Dermis blood vessel endothelial cell (primary cell): Measurements from ENCODE around the gene RAPGEF6. TPM values are rescaled to one million over a fixed set of nuclear protein-coding genes. Genes with fewer than 3 reads are reported as not detected.
"Not testable (repeated sequence)": the region's sequence is repeated elsewhere in the genome, so short reads cannot be mapped to it uniquely, and the experiment has no call there.

Experiments used
- DNase-seq: peaks from one replicate; pipeline ENCODE4 v3.0.0; 2010
- total RNA-seq: library from RNA; depleted of rRNA; stranded (reverse); fragments of >200 nt; gene quantifications from 2 replicates; pipeline ENCODE4 v1.2.3, GENCODE V29; 2014

RAPGEF6 gene
- total RNA-seq, 1 donor from 2014 or later: 21.4 TPM

DNA sequence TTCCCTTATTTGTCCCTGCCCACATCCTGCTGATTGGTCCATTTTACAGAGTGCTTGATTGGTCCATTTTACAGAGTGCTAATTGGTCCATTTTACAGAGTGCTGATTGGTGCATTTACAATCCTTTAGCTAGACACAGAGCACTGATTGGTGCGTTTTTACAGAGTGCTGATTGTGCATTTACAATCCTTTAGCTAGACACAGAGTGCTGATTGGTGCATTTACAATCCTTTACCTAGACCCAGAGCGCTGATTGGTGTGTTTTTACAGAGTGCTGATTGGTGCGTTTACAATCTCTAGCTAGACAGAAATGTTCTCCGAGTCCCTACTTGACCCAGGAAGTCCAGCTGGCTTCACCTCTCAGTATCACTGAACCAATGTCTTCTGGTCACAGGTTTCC lies 147.7 kb downstream of the RAPGEF6 start:
- not testable (repeated sequence) for DNase-seq

GRCh38 chr5:131482617-131483016 lies 152.4 kb downstream of the RAPGEF6 start:
- DNase-seq: no peak

DNA sequence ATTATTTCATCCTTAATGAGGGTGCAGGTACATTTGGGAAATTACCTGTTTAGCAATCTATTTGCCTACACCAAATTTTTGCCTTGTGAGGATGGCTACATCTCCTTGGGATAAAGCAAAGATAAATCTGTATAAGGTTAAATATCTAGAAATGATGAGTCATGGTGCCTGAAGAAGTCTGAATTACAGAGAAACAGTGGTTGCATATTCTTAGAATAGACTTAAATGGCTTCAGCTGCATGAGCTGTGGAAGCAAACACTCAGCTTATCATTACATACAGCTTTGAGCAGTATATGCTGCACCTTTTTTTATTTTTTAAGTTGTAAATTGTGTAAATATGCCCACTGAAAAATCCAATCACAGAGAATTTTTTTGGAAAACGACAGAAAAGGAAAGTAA lies 153.5 kb downstream of the RAPGEF6 start:
- no peak for DNase-seq

DNA sequence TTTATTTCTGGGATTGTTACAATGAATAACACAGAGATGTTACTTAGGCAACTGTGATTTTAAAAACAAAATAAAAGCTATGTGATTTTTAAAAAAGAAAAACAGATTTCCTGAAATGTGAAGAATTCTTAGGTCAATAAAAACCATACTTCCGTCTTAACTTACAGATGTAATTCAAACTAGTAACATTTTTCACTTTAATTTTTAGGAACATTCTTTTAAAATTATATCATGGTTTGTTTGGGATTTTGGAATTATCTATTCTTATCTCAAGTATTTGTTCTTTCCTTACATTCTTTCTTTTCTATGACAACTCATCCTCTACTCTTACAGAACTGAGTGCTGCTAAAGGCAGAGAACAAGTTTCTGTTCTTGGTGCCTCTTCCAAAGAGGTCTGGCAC lies 159.5 kb downstream of the RAPGEF6 start:
- peak; percentile 16 for DNase-seq

DNA sequence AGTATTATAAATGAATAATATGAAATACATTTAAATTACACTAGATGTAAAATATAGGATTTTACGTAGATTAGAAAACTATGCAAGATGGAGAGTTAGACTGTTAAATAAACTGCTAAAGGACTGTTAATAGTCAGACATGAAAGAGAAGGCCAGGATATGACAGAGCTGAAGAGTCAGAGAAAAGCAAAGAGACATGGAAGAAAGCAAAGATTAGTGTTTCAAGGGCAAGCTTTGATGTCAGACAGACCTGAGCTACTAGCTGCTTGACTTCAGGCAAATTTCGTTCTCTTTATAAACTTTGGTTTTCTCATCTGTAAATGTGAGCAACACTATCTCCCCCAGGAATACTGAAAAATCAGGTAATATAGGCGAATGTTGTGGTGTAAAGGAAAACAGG lies 161.3 kb downstream of the RAPGEF6 start:
- DNase-seq: no peak

DNA sequence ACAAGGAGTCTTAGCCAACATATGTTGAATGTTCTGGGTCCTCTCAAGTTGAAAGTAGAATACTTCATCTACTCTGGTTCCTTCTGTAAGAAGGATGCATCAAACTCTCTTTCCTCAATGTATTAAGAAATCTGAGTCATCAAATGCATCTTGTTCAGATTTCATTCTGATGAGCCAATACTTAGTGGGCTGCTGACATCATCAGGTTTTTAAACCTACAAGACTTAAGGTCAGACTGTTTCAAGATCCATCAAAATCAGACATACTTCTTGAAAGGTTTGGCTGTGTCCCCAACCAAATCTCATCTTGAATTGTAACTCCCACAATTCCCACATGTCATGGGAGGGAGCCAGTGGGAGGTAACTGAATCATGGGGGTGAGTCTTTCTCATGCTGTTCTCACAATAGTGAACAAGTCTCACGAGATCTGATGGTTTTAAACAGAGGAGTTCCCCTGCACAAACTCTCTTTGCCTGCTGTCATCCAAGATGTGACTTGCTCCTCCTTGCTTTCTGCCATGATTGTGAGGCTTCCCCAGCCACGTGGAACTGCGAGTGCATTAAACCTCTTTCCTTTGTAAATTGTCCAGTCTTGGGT lies 168.8 kb downstream of the RAPGEF6 start:
- DNase-seq: no peak

DNA sequence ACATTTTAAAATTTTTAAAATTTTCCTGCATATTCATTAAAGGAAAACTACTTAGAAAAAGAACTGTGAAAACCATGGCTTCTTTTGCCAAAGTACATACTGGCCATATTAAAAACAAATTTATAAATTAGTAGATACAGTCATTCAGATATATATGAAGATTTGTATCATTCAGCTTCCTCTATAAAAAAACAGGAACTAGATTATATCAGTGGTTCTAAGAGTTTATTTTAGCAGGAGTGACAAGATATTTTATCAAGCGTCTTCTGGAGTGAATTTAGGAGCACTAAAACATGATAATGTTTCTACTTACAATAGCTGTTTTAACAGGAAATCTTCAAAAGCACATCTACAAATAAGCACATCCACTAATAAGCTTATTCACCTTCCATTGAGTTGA lies 171.4 kb downstream of the RAPGEF6 start:
- DNase-seq: no peak

DNA sequence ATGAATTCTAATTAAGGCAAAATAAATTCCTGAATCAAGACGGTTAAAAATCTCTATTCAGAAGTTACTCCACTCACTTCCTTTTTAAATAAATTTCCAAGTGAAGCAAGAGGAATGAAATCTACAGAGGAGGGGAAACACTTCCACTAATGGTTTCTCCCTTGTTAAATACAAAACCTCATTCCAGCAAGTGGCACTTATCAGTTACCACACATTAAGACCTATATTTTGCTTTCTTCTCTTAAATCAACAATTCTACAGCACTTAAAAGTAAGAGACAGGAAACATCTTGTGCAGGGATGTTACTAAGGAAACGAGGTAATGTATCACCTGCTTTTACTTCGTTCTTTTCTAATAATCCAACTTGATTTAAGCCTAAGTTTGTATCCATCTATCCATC lies 172.6 kb downstream of the RAPGEF6 start:
- DNase-seq: peak; percentile 76

DNA sequence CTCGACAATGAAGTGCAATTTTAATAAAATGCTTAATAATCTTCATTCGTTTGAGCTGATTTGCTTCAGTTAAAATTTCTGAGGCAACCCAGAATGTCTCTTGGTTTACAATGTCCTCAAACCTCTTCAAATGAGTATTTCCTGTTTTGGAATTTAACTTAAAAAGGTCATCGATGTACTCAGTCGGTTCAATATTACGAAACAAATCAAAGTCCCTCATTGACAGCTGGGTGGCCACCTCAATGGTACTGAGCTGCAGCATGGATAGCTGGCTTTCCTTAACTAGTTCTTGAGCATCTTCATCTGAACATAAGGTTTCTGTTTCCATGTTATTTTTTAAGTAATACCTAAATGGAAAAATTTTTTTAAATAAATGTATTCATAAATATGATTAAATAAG lies 173.3 kb downstream of the RAPGEF6 start:
- DNase-seq: no peak

DNA sequence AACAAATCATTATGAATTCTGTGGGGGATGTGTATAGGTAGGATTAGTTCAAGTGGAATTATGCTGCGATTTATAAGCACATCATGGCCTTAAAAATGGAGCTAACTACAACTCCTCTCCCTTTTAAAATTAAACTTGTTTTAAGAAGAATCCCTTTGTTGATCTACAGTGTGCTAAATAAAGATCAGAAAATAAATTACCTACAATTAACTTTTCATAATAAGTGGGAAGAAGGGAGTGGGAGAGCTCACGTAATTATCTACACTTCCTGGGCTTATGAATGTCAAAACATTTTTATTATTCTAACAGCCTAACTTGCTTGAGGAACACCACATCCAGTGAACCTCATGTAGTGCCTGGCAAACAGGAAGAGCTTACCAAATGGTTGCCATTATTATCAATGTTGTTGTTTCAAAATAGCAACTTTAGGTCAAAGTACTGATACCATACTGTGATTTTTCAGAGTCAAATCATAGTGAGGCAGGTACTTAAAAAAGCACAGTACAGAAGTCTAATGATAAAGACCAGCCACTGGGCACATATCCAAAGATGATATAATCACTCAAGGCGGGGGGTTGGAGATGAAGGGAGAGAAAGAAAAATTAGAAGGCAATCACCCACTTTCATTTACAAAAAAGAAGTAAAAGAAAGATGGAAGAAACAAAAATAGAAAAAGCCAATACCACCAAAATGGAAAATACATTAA lies 174.0 kb downstream of the RAPGEF6 start:
- peak; percentile 50 for DNase-seq

GRCh38 chr5:131460133-131460532 lies 174.9 kb downstream of the RAPGEF6 start:
- no peak for DNase-seq

- DNase-seq: no peak
Measured at GRCh38 chr5:131459216-131459615, 175.8 kb downstream of the RAPGEF6 start.

DNA sequence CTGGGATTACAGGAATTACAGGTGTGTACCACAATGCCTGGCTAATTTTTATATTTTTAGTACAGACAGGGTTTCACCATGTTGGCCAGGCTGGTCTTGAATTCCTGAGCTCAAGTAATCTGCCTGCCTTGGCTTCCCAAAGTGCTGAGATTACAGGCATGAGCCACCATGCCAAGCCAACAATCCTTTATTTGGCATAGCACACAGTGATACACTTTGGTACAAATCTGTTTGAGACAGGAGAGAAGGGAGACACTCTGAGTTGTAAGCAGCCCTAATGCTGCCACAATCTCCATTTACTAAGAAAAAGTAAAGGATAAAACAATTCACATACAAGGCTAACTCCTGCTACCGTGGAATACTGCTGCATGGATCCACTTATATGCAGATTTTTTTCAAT lies 177.8 kb downstream of the RAPGEF6 start:
- no peak for DNase-seq

DNA sequence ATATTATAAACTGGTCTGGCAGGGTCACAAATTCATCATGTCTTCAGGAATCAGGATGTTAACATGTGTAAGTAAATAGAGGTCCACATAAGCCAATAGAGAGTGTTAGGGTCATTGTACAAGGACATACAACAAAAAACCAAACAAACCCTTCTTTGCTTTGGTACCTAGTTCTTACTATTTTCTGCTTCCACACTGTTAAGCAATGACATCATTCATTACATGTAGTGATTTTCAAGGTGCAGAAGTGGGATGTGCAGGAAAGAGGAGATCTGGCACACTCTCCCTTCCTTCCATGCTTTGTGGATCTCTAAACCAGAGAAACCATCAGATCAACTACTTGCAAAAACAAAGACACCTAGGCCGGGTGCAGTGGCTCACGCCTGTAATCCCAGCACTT lies 184.1 kb downstream of the RAPGEF6 start:
- DNase-seq: no peak

DNA sequence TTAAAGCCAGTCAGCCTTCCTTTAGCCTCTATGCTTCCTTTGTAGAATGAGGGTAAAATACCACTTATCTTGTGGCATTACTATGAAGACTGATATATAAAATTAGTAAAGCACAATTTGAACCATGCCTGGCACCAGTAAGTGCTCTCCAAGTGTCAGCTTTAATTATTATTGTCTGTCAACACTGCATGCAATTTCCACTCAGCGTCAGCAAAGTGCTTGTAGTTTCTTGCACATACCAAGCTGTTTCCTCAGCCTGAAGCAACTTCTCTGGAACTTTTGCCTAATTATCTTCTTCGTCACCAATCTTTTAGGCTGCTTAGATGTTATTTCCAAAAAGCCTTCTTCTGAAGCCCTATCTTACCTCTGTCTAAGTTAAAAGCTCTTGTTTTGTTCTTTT lies 193.8 kb downstream of the RAPGEF6 start:
- no peak for DNase-seq

GRCh38 chr5:131436081-131436480 lies 198.9 kb downstream of the RAPGEF6 start:
- DNase-seq: no peak

GRCh38 chr5:131433109-131433508 lies 201.9 kb downstream of the RAPGEF6 start:
- no peak for DNase-seq

DNA sequence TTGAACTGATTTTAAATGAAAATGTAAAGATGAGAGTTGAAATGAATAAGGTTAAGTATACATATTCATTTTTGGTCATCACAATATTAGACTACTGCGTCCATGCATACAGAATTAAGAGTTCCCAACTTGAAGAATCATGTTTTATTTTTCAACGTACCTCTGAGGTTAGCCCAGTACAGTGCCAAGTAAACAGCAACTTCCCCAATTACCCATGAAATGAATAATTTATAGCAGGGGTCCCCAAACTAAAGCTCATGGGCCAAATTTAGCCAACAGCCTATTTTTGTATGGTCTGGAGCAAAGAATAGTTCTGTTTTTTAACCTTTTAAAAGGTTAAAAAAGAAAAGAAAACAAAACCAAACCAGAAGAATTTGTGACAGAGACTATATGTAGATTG lies 203.2 kb downstream of the RAPGEF6 start:
- DNase-seq: no peak

- DNase-seq: no peak
Measured at GRCh38 chr5:131430794-131431193, 204.2 kb downstream of the RAPGEF6 start.

DNA sequence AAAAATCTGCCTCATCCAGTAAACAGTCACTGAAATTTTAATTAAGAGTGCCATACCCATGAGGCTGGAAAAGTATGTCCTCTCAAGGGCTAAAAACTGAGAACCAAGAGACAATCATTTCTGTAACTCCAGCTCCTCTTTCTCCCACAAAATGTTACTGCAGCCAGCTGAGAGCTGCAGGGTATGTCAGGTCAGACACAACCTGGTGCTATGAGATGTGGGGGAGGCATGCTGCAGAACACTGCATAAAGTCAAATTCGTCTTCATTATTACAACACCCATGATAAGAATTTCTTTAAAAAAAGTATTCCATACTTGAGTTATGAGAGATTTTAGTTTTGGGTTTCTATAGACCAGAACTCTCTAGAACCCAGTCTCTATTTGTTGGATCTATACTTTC lies 209.0 kb downstream of the RAPGEF6 start:
- no peak for DNase-seq

- peak; percentile 64 for DNase-seq
Measured at GRCh38 chr5:131423056-131423455, 212.0 kb downstream of the RAPGEF6 start.

- peak; percentile 10 for DNase-seq
Measured at GRCh38 chr5:131419877-131420276, 215.2 kb downstream of the RAPGEF6 start.

DNA sequence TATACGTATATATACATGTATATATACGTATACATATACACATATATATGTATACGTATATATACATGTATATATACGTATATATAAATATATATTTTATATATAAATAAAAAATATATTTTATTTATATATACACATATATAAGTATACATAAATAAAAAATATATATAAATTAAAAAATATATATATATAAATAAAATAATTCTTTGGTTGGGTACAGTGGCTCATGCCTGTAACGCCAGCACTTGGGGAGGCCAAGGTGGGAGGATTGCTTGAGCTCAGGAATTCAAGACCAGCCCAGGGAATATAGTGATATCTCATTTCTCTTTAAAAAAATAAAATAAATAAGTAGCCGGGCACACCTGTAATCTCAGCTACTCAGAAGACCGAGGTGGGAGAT lies 216.2 kb downstream of the RAPGEF6 start:
- no peak for DNase-seq

- DNase-seq: peak; percentile 88
Measured at GRCh38 chr5:131417240-131417869, 217.7 kb downstream of the RAPGEF6 start.
